Measurements from ENCODE around the gene NBAS.

NBAS gene

GRCh38 chr2:15316370-15316814, 244.7 kb downstream of the NBAS start:
- TF ChIP-seq POLR2AphosphoS5 (IDR thresholded peaks at IDR 0.05; ENCODE audit: low read depth, low read length) (no peak), TAF1 (IDR thresholded peaks at IDR 0.05; ENCODE audit: borderline replicate concordance, insufficient read depth, low read length) (no peak), FOXP2 (optimal IDR thresholded peaks at IDR 0.05; ENCODE audit: borderline replicate concordance, extremely low read depth, extremely low read length, insufficient read depth) (no peak), REST (IDR thresholded peaks at IDR 0.05; ENCODE audit: insufficient read depth in 1 of 2, low read depth in 2 of 2, low read length in 2 of 2) (no peak), SIN3A (IDR thresholded peaks at IDR 0.05; ENCODE audit: borderline replicate concordance, insufficient read depth, low read length) (no peak)

GRCh38 chr2:15315411-15315810, 245.7 kb downstream of the NBAS start:
- TF ChIP-seq REST (IDR thresholded peaks at IDR 0.05; ENCODE audit: insufficient read depth in 1 of 2, low read depth in 2 of 2, low read length in 2 of 2) (no peak), FOXP2 (optimal IDR thresholded peaks at IDR 0.05; ENCODE audit: borderline replicate concordance, extremely low read depth, extremely low read length, insufficient read depth) (no peak), TAF1 (IDR thresholded peaks at IDR 0.05; ENCODE audit: borderline replicate concordance, insufficient read depth, low read length) (no peak), POLR2AphosphoS5 (IDR thresholded peaks at IDR 0.05; ENCODE audit: low read depth, low read length) (no peak)

DNA sequence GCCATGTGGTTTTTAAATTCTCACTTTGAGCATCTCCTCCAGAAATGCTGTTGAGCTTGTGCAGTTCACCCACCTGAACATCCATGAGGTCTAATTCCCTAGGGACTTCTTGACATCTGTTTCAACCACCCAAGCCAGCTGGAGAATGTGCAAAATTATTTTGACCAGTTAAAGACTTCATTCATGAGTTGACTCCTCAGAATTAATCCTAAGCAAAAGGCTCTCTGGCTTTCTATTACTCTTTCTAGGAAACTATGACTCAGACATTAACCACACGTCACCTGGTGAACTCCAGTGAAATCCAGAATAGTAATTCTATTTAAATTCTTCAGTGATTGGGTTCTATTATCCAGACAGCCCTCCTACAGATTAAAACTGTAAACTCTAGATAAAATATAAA, 247.5 kb downstream of the NBAS start:
- TF ChIP-seq FOXP2 (optimal IDR thresholded peaks at IDR 0.05; ENCODE audit: borderline replicate concordance, extremely low read depth, extremely low read length, insufficient read depth) (no peak), POLR2AphosphoS5 (IDR thresholded peaks at IDR 0.05; ENCODE audit: low read depth, low read length) (no peak), REST (IDR thresholded peaks at IDR 0.05; ENCODE audit: insufficient read depth in 1 of 2, low read depth in 2 of 2, low read length in 2 of 2) (no peak), TAF1 (IDR thresholded peaks at IDR 0.05; ENCODE audit: borderline replicate concordance, insufficient read depth, low read length) (no peak), SIN3A (IDR thresholded peaks at IDR 0.05; ENCODE audit: borderline replicate concordance, insufficient read depth, low read length) (no peak)

DNA sequence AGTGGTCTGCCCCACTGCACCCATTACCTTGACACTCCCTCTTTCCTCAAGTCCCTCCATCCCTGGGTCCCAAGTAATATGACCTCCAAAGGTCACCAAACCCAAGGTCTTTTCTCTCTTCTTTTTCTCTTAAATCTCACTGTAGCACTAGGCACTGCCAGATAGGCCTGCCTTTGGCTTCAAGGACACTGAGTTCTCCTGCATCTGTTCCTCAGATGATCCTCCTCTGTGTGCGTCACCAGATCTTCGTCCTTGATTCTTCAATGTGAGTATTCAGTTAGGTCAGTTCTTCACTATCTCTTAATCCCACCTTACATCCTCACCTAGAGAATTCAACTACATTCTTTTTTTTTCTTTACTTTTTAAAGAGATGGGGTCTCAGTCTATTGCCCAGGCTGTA, 249.2 kb downstream of the NBAS start:
- TF ChIP-seq FOXP2 (optimal IDR thresholded peaks at IDR 0.05; ENCODE audit: borderline replicate concordance, extremely low read depth, extremely low read length, insufficient read depth) (no peak), POLR2AphosphoS5 (IDR thresholded peaks at IDR 0.05; ENCODE audit: low read depth, low read length) (no peak), TAF1 (IDR thresholded peaks at IDR 0.05; ENCODE audit: borderline replicate concordance, insufficient read depth, low read length) (no peak), SIN3A (IDR thresholded peaks at IDR 0.05; ENCODE audit: borderline replicate concordance, insufficient read depth, low read length) (no peak), REST (IDR thresholded peaks at IDR 0.05; ENCODE audit: insufficient read depth in 1 of 2, low read depth in 2 of 2, low read length in 2 of 2) (no peak)

Measured in PFSK-1 (cell line).